PC-3 (cell line): ENCODE results near the gene PTPN5. TPM values are rescaled to one million over a fixed set of nuclear protein-coding genes. Genes with fewer than 3 reads are reported as not detected.

Source experiments
- ATAC-seq: fragments of 200-7000 bp; cut with Tn5 transposase; 2 replicates; pipeline ENCODE4 v1.9.1; 2020; ENCODE audit warnings: mild to moderate bottlenecking, moderate library complexity
- BruUV-seq: library from RNA; stranded (reverse); fragments of 400-500 nt; replicated peaks from 2 replicates; lab custom pipeline; 2021; lab: Mats Ljungman, UMichigan
- CTCF ChIA-PET: fragments of 300-600 bp; sonication (Branson Sonifier 250); formaldehyde crosslinking; loops from one replicate; lab custom pipeline; 2022; ENCODE audit warnings: antibody characterized with exemption; lab: Charles Lee
- POLR2A ChIA-PET: fragments of 300-600 bp; sonication (Branson Sonifier 250); formaldehyde crosslinking; loops from one replicate; lab custom pipeline; 2022; ENCODE audit warnings: antibody characterized with exemption; ENCODE audit not compliant: unreplicated experiment; lab: Charles Lee
- DNase-seq: peaks from one replicate; pipeline ENCODE4 v3.0.0-alpha.2; 2015
- H2AFZ ChIP-seq: fragments of 300-600 bp; sonication (generic); 2 replicates; pipeline ENCODE4 v1.6.0; 2016; ENCODE audit warnings: antibody characterized with exemption, low read length
- H3F3A ChIP-seq: fragments of 300-600 bp; sonication (generic); one replicate; pipeline ENCODE4 v1.6.0; 2017; ENCODE audit warnings: antibody characterized with exemption, low read length, control low read depth, mild to moderate bottlenecking; ENCODE audit not compliant: unreplicated experiment
- H3K27ac ChIP-seq: fragments of 300-600 bp; sonication (generic); 2 replicates; pipeline ENCODE4 v1.5.1; 2016; ENCODE audit warnings: mild to moderate bottlenecking, low read length
- H3K27me3 ChIP-seq: fragments of 300-600 bp; sonication (generic); 2 replicates; pipeline ENCODE4 v1.6.1; 2016; ENCODE audit warnings: low read length, mixed read lengths
- H3K36me3 ChIP-seq: fragments of 300-600 bp; sonication (generic); 2 replicates; pipeline ENCODE4 v1.6.1; 2016; ENCODE audit warnings: low read depth, mixed run types, low read length, mixed read lengths
- H3K4me1 ChIP-seq: fragments of 300-600 bp; sonication (generic); 2 replicates; pipeline ENCODE4 v1.5.1; 2016; ENCODE audit warnings: low read length; ENCODE audit not compliant: insufficient read depth
- H3K4me2 ChIP-seq: fragments of 300-600 bp; sonication (generic); 2 replicates; pipeline ENCODE4 v1.6.0; 2016; ENCODE audit warnings: low read length
- H3K4me3 ChIP-seq: fragments of 300-600 bp; sonication (generic); 2 replicates; pipeline ENCODE4 v1.5.1; 2016; ENCODE audit warnings: mild to moderate bottlenecking, low read length, mixed read lengths
- H3K79me2 ChIP-seq: fragments of 300-600 bp; sonication (generic); 2 replicates; pipeline ENCODE4 v1.6.1; 2017; ENCODE audit warnings: low read length, mixed read lengths
- H3K9ac ChIP-seq: fragments of 300-600 bp; sonication (generic); 2 replicates; pipeline ENCODE4 v1.6.0; 2016; ENCODE audit warnings: mild to moderate bottlenecking, low read length
- H3K9me2 ChIP-seq: fragments of 300-600 bp; sonication (generic); replicated peaks from 2 replicates; pipeline ENCODE4 v1.6.1; 2016; ENCODE audit warnings: mixed run types, low read length, mixed read lengths
- H3K9me3 ChIP-seq: fragments of 300-600 bp; sonication (generic); 2 replicates; pipeline ENCODE4 v1.6.1; 2016; ENCODE audit warnings: low read length, mixed read lengths
- H4K20me1 ChIP-seq: fragments of 300-600 bp; sonication (generic); 2 replicates; pipeline ENCODE4 v1.6.1; 2016; ENCODE audit warnings: low read length, mixed read lengths
- CTCF ChIP-seq: fragments of 300-600 bp; sonication (generic); conservative IDR thresholded peaks from 2 replicates; pipeline ENCODE4 v1.5.1; 2017; ENCODE audit warnings: antibody characterized with exemption, low read depth, mild to moderate bottlenecking, low read length
- EZH2 ChIP-seq: fragments of 300-600 bp; sonication (generic); IDR thresholded peaks from one replicate; pipeline ENCODE4 v1.6.1; 2017; ENCODE audit warnings: antibody characterized with exemption, mild to moderate bottlenecking, low read length; ENCODE audit not compliant: unreplicated experiment
- EZH2phosphoT487 ChIP-seq: fragments of 300-600 bp; sonication (generic); IDR thresholded peaks from 2 replicates; pipeline ENCODE4 v1.6.1; 2018; ENCODE audit warnings: mild to moderate bottlenecking, antibody characterized with exemption, low read length, borderline replicate concordance
- intact Hi-C: fragments of 100-400 bp; cut with micrococcal nuclease; formaldehyde crosslinking; loops from 2 replicates; pipeline ENCODE4 v1.9.0; 2023
- total RNA-seq: library from RNA; depleted of rRNA; stranded (reverse); fragments of >200 nt; gene quantifications from 2 replicates; pipeline ENCODE4 v1.2.3, GENCODE V29; 2014

The PTPN5 gene
- total RNA-seq, 1 experiment from 2014 or later, result 0.95 TPM

- intact Hi-C loops, result no loop called here
- Histone ChIP-seq H2AFZ (peak overlapping the region; percentile 64; the same call in 1 of the 2 replicates), H4K20me1 (no peaks in the 10 kb centered on the region), H3K4me1 (no peaks in the 10 kb centered on the region), H3K79me2 (no peaks in the 10 kb centered on the region), H3K27ac (no peak overlapping the region), H3K36me3 (no peaks in the 10 kb centered on the region), H3K9me2 (no peaks in the 10 kb centered on the region), H3K4me3 (peak overlapping the region; percentile 53), H3K9ac (peak overlapping the region; percentile 31), H3K27me3 (no peaks in the 10 kb centered on the region), H3F3A (no peaks in the 10 kb centered on the region), H3K9me3 (no peaks in the 10 kb centered on the region), H3K4me2 (peak overlapping the region; percentile 60)
- ATAC-seq (peak; percentile 65), DNase-seq (peak; percentile 34)
- POLR2A ChIA-PET, result no interaction called here
- CTCF ChIA-PET, result no interaction called here
- no TSS peak for BruUV-seq
- no peak for TF ChIP-seq CTCF
Measured at GRCh38 chr11:18720808-18721560, 70.6 kb downstream of the PTPN5 start.

GRCh38 chr11:18720091-18720807 is 71.3 kb downstream of the PTPN5 start:
- CTCF ChIA-PET, result interaction anchor here (0.6 kb wide), 1 partner anchor 55 kb away, joined by 3 read pairs; no protein-coding TSS in a partner anchor
- no peaks in the 10 kb centered on the region for H3K9me2 ChIP-seq
- no peaks in the 10 kb centered on the region for H3K36me3 ChIP-seq
- H3K4me1 ChIP-seq, result no peaks in the 10 kb centered on the region
- no TSS peak for BruUV-seq
- H3K4me3 ChIP-seq, result no peak overlapping the region
- H3K27me3 ChIP-seq, result no peaks in the 10 kb centered on the region
- TF ChIP-seq CTCF, result no peak
- TF ChIP-seq EZH2, result no peak
- no peak for TF ChIP-seq EZH2phosphoT487
- no peaks in the 10 kb centered on the region for H3K9me3 ChIP-seq
- DNase-seq, result no peak
- H3K4me2 ChIP-seq, result no peak overlapping the region
- no peaks in the 10 kb centered on the region for H4K20me1 ChIP-seq
- no peak overlapping the region for H3K27ac ChIP-seq
- H3K79me2 ChIP-seq, result no peaks in the 10 kb centered on the region
- POLR2A ChIA-PET, result no interaction called here
- intact Hi-C loops, result no loop called here
- H2AFZ ChIP-seq, result no peak overlapping the region
- peak; percentile 19; the same call in 1 of the 2 replicates for ATAC-seq
- no peaks in the 10 kb centered on the region for H3F3A ChIP-seq
- no peak overlapping the region for H3K9ac ChIP-seq

DNA sequence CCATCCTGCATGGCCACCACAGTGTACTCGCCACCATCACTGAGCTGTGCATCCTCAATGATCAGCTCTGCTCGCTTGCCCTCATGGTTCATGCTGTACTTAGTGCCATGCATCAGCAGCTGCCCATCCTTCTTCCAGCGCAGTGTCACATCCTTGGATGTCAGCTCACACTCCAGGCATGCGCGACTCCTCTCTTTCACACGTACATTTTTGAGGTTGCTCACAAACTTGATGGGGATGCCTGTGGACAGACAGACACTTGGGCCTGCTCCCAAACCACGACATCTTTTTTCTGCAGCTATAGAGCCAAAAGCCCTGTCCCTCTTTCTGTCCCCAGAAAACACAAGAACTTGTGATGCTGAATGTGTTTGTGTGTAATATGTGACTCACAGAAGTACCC is 76.1 kb downstream of the PTPN5 start:
- Histone ChIP-seq H3F3A (no peaks in the 10 kb centered on the region), H3K27ac (no peak overlapping the region), H3K9me3 (no peaks in the 10 kb centered on the region), H3K27me3 (no peaks in the 10 kb centered on the region), H3K4me3 (no peak overlapping the region), H3K4me1 (no peaks in the 10 kb centered on the region), H3K79me2 (no peaks in the 10 kb centered on the region), H4K20me1 (no peaks in the 10 kb centered on the region), H3K4me2 (no peak overlapping the region), H2AFZ (no peak overlapping the region), H3K9me2 (no peaks in the 10 kb centered on the region), H3K9ac (no peak overlapping the region), H3K36me3 (no peaks in the 10 kb centered on the region)
- no TSS peak for BruUV-seq
- ATAC-seq, result no peak
- ChIA-PET POLR2A (no interaction called here), CTCF (no interaction called here)
- no peak for DNase-seq
- intact Hi-C loops, result no loop called here
- TF ChIP-seq EZH2 (no peak), CTCF (no peak), EZH2phosphoT487 (no peak)
